CD4-positive, alpha-beta T cell (primary cell): ENCODE results near the gene PPIP5K1. TPM values are rescaled to one million over a fixed set of nuclear protein-coding genes. Genes with fewer than 3 reads are reported as not detected.

Source experiments
- ATAC-seq: fragments of 200-7000 bp; cut with Tn5 transposase; one replicate; pipeline ENCODE4 v1.10.0; 2022; ENCODE audit warnings: mild to moderate bottlenecking; ENCODE audit not compliant: poor library complexity
- CTCF ChIA-PET: fragments of 350-600 bp; sonication (Branson Sonifier 250); formaldehyde crosslinking; loops from one replicate; lab custom pipeline; 2021; ENCODE audit warnings: antibody characterized with exemption, inconsistent platforms; lab: Charles Lee
- POLR2A ChIA-PET: fragments of 350-600 bp; sonication (Branson Sonifier 250); formaldehyde crosslinking; loops from one replicate; lab custom pipeline; 2021; ENCODE audit warnings: antibody characterized with exemption, inconsistent platforms; lab: Charles Lee
- DNase-seq, 14 experiments: peaks; one replicate each; pipeline ENCODE4 v3.0.0-alpha.2; 2013 to 2020; ENCODE audit warnings: mixed read lengths in 2 of 14
- H3K27ac ChIP-seq, 2 donors: one replicate each; pipeline versions ENCODE4 v1.5.1 to v1.7.0; 2013; ENCODE audit warnings: low read length in 2 of 2, low read depth in 1 of 2, mild to moderate bottlenecking in 1 of 2
- H3K27me3 ChIP-seq, 2 experiments: 1 replicate in 1 of 2; 2 replicates in 1 of 2; pipeline versions ENCODE4 v1.6.1 to v1.7.0; 2013; ENCODE audit warnings: low read length in 2 of 2, control low read depth in 1 of 2, mild to moderate bottlenecking in 1 of 2, moderate library complexity in 1 of 2; ENCODE audit not compliant: insufficient read depth in 2 of 2, control insufficient read depth in 1 of 2
- H3K36me3 ChIP-seq: one replicate; pipeline ENCODE4 v1.6.1; 2013; ENCODE audit warnings: low read length, control low read depth; ENCODE audit not compliant: insufficient read depth
- H3K4me1 ChIP-seq: one replicate; pipeline ENCODE4 v1.6.1; 2013; ENCODE audit warnings: low read length, control low read depth; ENCODE audit not compliant: insufficient read depth
- H3K4me3 ChIP-seq: one replicate; pipeline ENCODE4 v1.5.1; 2013; ENCODE audit warnings: mild to moderate bottlenecking, low read length, moderate library complexity
- H3K9me3 ChIP-seq, 2 experiments: 1 replicate in 1 of 2; 2 replicates in 1 of 2; pipeline versions ENCODE4 v1.6.1 to v1.7.0; 2013; ENCODE audit warnings: low read length in 2 of 2, mild to moderate bottlenecking in 2 of 2, control low read depth in 1 of 2, moderate library complexity in 1 of 2; ENCODE audit not compliant: control insufficient read depth in 1 of 2, insufficient read depth in 1 of 2
- H3K27ac Mint-ChIP-seq: one replicate; pipeline ENCODE4 v1.8.0; 2020; ENCODE audit warnings: mixed read lengths
- H3K27me3 Mint-ChIP-seq: one replicate; pipeline ENCODE4 v1.8.0; 2021; ENCODE audit warnings: mixed read lengths
- H3K36me3 Mint-ChIP-seq: one replicate; pipeline ENCODE4 v1.8.0; 2021; ENCODE audit warnings: low read depth, mixed read lengths
- H3K4me1 Mint-ChIP-seq: one replicate; pipeline ENCODE4 v1.8.0; 2021; ENCODE audit warnings: low read depth, mixed read lengths
- H3K4me3 Mint-ChIP-seq: one replicate; pipeline ENCODE4 v1.8.0; 2020; ENCODE audit warnings: mild to moderate bottlenecking, mixed read lengths
- H3K9me3 Mint-ChIP-seq: one replicate; pipeline ENCODE4 v1.8.0; 2020; ENCODE audit warnings: mixed read lengths
- intact Hi-C, 2 experiments: fragments of 100-400 bp; cut with DNase I in 1 of 2; cut with micrococcal nuclease in 1 of 2; formaldehyde crosslinking; loops; one replicate each; pipeline versions ENCODE4 v1.15.1 to v1.9.0; 2023 to 2025; cut with DNase I, micrococcal nuclease
- total RNA-seq, 174 experiments: library from RNA in 2 of 174; stranded (reverse) in 2 of 174; gene quantifications; one replicate each; pipeline ENCODE4 v1.2.3 and lab custom pipeline; 2021 to 2026
- TF ChIP-seq, protein P1 (sequence below): fragments of 200-600 bp; IDR thresholded peaks from one replicate; pipeline ENCODE4 v1.8.0; 2022; ENCODE audit warnings: antibody characterized with exemption, mild to moderate bottlenecking

Gene PPIP5K1
- total RNA-seq, 2 experiments from 2014 or later = 16.9 to 23.8 TPM

DNA sequence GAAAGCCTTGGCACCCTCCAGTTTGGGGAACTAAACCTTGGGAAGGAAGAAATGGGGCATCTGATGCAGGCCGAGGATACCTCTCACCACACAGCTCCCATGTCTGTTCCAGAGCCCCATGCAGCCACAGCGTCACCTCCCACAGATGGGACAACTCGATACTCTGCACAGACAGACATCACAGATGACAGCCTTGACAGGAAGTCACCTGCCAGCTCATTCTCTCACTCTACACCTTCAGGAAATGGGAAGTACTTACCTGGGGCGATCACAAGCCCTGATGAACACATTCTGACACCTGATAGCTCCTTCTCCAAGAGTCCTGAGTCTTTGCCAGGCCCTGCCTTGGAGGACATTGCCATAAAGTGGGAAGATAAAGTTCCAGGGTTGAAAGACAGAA is 64.9 kb downstream of the PPIP5K1 start:
- ChIA-PET POLR2A (interaction anchor here (1.2 kb wide), 1 partner anchor 15 kb away, joined by 3 read pairs; no protein-coding TSS in a partner anchor), CTCF (interaction anchor here (0.6 to 1.5 kb wide), 2 partner anchors 11 to 84 kb away, joined by 3 read pairs; no protein-coding TSS in a partner anchor)
- Mint-ChIP-seq H3K4me1 (peaks cover 9% of the 10 kb centered on the region), H3K27me3 (no peaks in the 10 kb centered on the region), H3K36me3 (no peaks in the 10 kb centered on the region), H3K27ac (peak overlapping the region; percentile 61), H3K9me3 (no peaks in the 10 kb centered on the region), H3K4me3 (no peak overlapping the region)
- ATAC-seq (peak; percentile 72), DNase-seq (peak in 1 of 14 experiments; percentile 5)
- Histone ChIP-seq H3K4me3 (no peak overlapping the region), H3K9me3 (no peaks in the 10 kb centered on the region), H3K36me3 (no peaks in the 10 kb centered on the region), H3K27ac (no peak overlapping the region), H3K4me1 (peaks cover 8% of the 10 kb centered on the region), H3K27me3 (no peaks in the 10 kb centered on the region)
- TF ChIP-seq, protein P1, sequence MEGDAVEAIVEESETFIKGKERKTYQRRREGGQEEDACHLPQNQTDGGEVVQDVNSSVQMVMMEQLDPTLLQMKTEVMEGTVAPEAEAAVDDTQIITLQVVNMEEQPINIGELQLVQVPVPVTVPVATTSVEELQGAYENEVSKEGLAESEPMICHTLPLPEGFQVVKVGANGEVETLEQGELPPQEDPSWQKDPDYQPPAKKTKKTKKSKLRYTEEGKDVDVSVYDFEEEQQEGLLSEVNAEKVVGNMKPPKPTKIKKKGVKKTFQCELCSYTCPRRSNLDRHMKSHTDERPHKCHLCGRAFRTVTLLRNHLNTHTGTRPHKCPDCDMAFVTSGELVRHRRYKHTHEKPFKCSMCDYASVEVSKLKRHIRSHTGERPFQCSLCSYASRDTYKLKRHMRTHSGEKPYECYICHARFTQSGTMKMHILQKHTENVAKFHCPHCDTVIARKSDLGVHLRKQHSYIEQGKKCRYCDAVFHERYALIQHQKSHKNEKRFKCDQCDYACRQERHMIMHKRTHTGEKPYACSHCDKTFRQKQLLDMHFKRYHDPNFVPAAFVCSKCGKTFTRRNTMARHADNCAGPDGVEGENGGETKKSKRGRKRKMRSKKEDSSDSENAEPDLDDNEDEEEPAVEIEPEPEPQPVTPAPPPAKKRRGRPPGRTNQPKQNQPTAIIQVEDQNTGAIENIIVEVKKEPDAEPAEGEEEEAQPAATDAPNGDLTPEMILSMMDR = no peak
- intact Hi-C loops = no loop called here

DNA sequence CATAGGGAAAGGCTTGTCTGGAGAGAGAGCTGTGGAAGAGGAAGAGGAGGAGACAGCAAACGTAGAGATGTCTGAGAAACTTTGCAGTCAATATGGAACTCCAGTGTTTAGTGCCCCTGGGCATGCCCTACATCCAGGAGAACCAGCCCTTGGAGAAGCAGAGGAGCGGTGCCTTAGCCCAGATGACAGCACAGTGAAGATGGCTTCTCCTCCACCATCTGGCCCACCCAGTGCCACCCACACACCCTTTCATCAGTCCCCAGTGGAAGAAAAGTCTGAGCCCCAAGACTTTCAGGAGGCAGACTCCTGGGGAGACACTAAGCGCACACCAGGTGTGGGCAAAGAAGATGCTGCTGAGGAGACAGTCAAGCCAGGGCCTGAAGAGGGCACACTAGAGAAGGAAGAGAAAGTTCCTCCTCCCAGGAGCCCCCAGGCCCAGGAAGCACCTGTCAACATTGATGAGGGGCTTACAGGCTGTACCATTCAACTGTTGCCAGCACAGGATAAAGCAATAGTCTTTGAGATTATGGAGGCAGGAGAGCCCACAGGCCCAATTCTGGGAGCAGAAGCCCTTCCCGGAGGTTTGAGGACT is 65.7 kb downstream of the PPIP5K1 start:
- no peak overlapping the region for H3K27ac ChIP-seq
- ChIA-PET CTCF (interaction anchor here (0.5 to 0.6 kb wide), 2 partner anchors 82 to 83 kb away, joined by 3 read pairs; no protein-coding TSS in a partner anchor), POLR2A (interaction anchor here (1.2 kb wide), 1 partner anchor 14 kb away, joined by 3 read pairs; no protein-coding TSS in a partner anchor)
- DNase-seq (no peak), ATAC-seq (no peak)
- Mint-ChIP-seq H3K27me3 (peaks cover 6% of the 10 kb centered on the region), H3K9me3 (no peaks in the 10 kb centered on the region), H3K36me3 (no peaks in the 10 kb centered on the region), H3K27ac (no peak overlapping the region), H3K4me3 (no peak overlapping the region), H3K4me1 (peaks cover 9% of the 10 kb centered on the region)
- TF ChIP-seq, protein P1 = no peak
- H3K4me3 ChIP-seq = no peak overlapping the region
- intact Hi-C loops = no loop called here
- H3K9me3 ChIP-seq = no peaks in the 10 kb centered on the region
- H3K27me3 ChIP-seq = no peaks in the 10 kb centered on the region
- no peaks in the 10 kb centered on the region for H3K36me3 ChIP-seq
- H3K4me1 ChIP-seq = peaks cover 8% of the 10 kb centered on the region

DNA sequence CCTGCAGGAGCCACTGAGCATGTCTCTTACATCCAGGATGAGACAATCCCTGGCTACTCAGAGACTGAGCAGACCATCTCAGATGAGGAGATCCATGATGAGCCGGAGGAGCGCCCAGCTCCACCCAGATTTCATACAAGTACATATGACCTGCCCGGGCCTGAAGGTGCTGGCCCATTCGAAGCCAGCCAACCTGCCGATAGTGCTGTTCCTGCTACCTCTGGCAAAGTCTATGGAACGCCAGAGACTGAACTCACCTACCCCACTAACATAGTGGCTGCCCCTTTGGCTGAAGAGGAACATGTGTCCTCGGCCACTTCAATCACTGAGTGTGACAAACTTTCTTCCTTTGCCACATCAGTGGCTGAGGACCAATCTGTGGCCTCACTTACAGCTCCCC is 66.4 kb downstream of the PPIP5K1 start:
- Mint-ChIP-seq H3K36me3 (no peaks in the 10 kb centered on the region), H3K9me3 (no peaks in the 10 kb centered on the region), H3K4me1 (peaks cover 14% of the 10 kb centered on the region), H3K4me3 (no peak overlapping the region), H3K27me3 (peaks cover 12% of the 10 kb centered on the region), H3K27ac (no peak overlapping the region)
- Histone ChIP-seq H3K27me3 (peaks cover 0 to 3% of the 10 kb centered on the region in 2 experiments), H3K27ac (no peak overlapping the region), H3K36me3 (no peaks in the 10 kb centered on the region), H3K4me3 (no peak overlapping the region), H3K9me3 (no peaks in the 10 kb centered on the region), H3K4me1 (peaks cover 12% of the 10 kb centered on the region)
- ChIA-PET POLR2A (interaction anchor here (0.6 kb wide), 1 partner anchor 28 kb away, joined by 3 read pairs; no protein-coding TSS in a partner anchor), CTCF (no interaction called here)
- intact Hi-C loops = no loop called here
- TF ChIP-seq, protein P1 = no peak
- ATAC-seq (no peak), DNase-seq (no peak)
